Tibial nerve (tissue), 4 donors: ENCODE data around the gene P2RX6. TPM values are rescaled to one million over a fixed set of nuclear protein-coding genes. Genes with fewer than 3 reads are reported as not detected.

ENCODE experiments used
- DNase-seq, 2 donors: peaks; one replicate each; pipeline ENCODE4 v3.0.0-alpha.2; 2019; ENCODE audit warnings: low spot score in 2 of 2
- H3K27ac ChIP-seq, 4 donors: fragments of 200-600 bp; sonication (generic) in 3 of 4; one replicate each; pipeline ENCODE4 v1.5.1; 2017 to 2019; ENCODE audit warnings: mild to moderate bottlenecking in 1 of 4
- H3K27me3 ChIP-seq, 2 donors: fragments of 200-600 bp; sonication (generic) in 1 of 2; one replicate each; pipeline versions ENCODE4 v1.5.1 to v1.6.0; 2017 to 2019
- H3K36me3 ChIP-seq, 3 donors: fragments of 200-600 bp; sonication (generic); one replicate each; pipeline ENCODE4 v1.5.1; 2018 to 2019
- H3K4me1 ChIP-seq, 4 donors: fragments of 200-600 bp; sonication (generic) in 3 of 4; one replicate each; pipeline ENCODE4 v1.5.1; 2017 to 2019
- H3K4me3 ChIP-seq, 4 donors: fragments of 200-600 bp; sonication (generic) in 3 of 4; one replicate each; pipeline ENCODE4 v1.5.1; 2017 to 2019; ENCODE audit warnings: mild to moderate bottlenecking in 1 of 4, moderate library complexity in 1 of 4
- H3K9me3 ChIP-seq, 4 donors: fragments of 200-600 bp; sonication (generic) in 3 of 4; one replicate each; pipeline ENCODE4 v1.5.1; 2017 to 2019
- EP300 ChIP-seq, 2 donors: sonication (generic); formaldehyde crosslinking; IDR thresholded peaks; one replicate each; pipeline ENCODE4 v1.6.1; 2017; ENCODE audit warnings: antibody characterized with exemption in 2 of 2, mild to moderate bottlenecking in 1 of 2
- POLR2A ChIP-seq, 2 donors: fragments of 450-650 bp; IDR thresholded peaks; one replicate each; pipeline ENCODE4 v1.6.1; 2017; ENCODE audit warnings: antibody characterized with exemption in 2 of 2, mild to moderate bottlenecking in 2 of 2, moderate library complexity in 2 of 2
- WGBS, 2 donors: methylation state at CpG; one replicate each; pipeline ENCODE4 v1.1.5; 2018; 5-methylcytosine and 5-hydroxymethylcytosine counted together
- total RNA-seq, 4 donors: library from RNA; depleted of rRNA; stranded (reverse); fragments of >200 nt; gene quantifications; one replicate each; pipeline ENCODE4 v1.1.0, GENCODE V29; 2016
- TF ChIP-seq, protein P1 (sequence below), 5 experiments: fragments of 200-600 bp in 3 of 5; fragments of 450-650 bp in 2 of 5; sonication (generic) in 3 of 5; IDR thresholded peaks; one replicate each; pipeline ENCODE4 v1.5.1; 2016 to 2019; ENCODE audit warnings: antibody characterized with exemption in 5 of 5, mild to moderate bottlenecking in 3 of 5, moderate library complexity in 2 of 5

P2RX6 gene
- total RNA-seq, 4 donors from 2014 or later, result 0.63 to 3.3 (median 0.78) TPM

- 83 to 92% methylated on average over 7 to 10 of the region's 10 CpGs for WGBS, 2 donors
- TF ChIP-seq, protein P1, sequence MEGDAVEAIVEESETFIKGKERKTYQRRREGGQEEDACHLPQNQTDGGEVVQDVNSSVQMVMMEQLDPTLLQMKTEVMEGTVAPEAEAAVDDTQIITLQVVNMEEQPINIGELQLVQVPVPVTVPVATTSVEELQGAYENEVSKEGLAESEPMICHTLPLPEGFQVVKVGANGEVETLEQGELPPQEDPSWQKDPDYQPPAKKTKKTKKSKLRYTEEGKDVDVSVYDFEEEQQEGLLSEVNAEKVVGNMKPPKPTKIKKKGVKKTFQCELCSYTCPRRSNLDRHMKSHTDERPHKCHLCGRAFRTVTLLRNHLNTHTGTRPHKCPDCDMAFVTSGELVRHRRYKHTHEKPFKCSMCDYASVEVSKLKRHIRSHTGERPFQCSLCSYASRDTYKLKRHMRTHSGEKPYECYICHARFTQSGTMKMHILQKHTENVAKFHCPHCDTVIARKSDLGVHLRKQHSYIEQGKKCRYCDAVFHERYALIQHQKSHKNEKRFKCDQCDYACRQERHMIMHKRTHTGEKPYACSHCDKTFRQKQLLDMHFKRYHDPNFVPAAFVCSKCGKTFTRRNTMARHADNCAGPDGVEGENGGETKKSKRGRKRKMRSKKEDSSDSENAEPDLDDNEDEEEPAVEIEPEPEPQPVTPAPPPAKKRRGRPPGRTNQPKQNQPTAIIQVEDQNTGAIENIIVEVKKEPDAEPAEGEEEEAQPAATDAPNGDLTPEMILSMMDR (IDR thresholded peaks at IDR 0.05), result no peak
- TF ChIP-seq EP300 (IDR thresholded peaks at IDR 0.05), result no peak
- TF ChIP-seq POLR2A (IDR thresholded peaks at IDR 0.05), result no peak
- peaks cover 3 to 97% (median 12%) of the 10 kb centered on the region in 3 donors for H3K36me3 ChIP-seq
These were observed 18.9 kb upstream of the P2RX6 start for GRCh38 chr22:20996031-20996410.

GRCh38 chr22:20996598-20997535, 18.1 kb upstream of the P2RX6 start:
- no peak for TF ChIP-seq POLR2A (IDR thresholded peaks at IDR 0.05)
- peaks cover 0 to 24% (median 16%) of the 10 kb centered on the region in 4 donors for H3K4me1 ChIP-seq
- H3K4me3 ChIP-seq, result no peak overlapping the region
- H3K9me3 ChIP-seq, result no peaks in the 10 kb centered on the region
- no peak for DNase-seq
- no peak overlapping the region for H3K27ac ChIP-seq
- WGBS, 2 donors, result 79 to 83% methylated on average over 9 to 21 of the region's 27 CpGs
- peaks cover 3 to 88% (median 9%) of the 10 kb centered on the region in 3 donors for H3K36me3 ChIP-seq
- H3K27me3 ChIP-seq, result no peaks in the 10 kb centered on the region

More at GRCh38 chr22:20996031-20996410, 18.9 kb upstream of the P2RX6 start:
- Histone ChIP-seq H3K4me1 (peaks cover 0 to 22% (median 15%) of the 10 kb centered on the region in 4 donors), H3K27me3 (no peaks in the 10 kb centered on the region), H3K9me3 (no peaks in the 10 kb centered on the region), H3K4me3 (no peak overlapping the region), H3K27ac (no peak overlapping the region)
- no peak for DNase-seq

GRCh38 chr22:20997536-20998257, 17.3 kb upstream of the P2RX6 start:
- TF ChIP-seq EP300 (IDR thresholded peaks at IDR 0.05) (no peak), POLR2A (IDR thresholded peaks at IDR 0.05) (no peak)
- H3K9me3 ChIP-seq, result no peaks in the 10 kb centered on the region
- H3K4me1 ChIP-seq, result peaks cover 0 to 26% (median 16%) of the 10 kb centered on the region in 4 donors
- no peaks in the 10 kb centered on the region for H3K27me3 ChIP-seq
- DNase-seq, result no peak
- H3K27ac ChIP-seq, result no peak overlapping the region
- WGBS, 2 donors, result 70 to 75% methylated on average over 9 to 12 of the region's 13 CpGs
- H3K4me3 ChIP-seq, result no peak overlapping the region
- peaks cover 2 to 80% (median 9%) of the 10 kb centered on the region in 3 donors for H3K36me3 ChIP-seq

- H3K4me3 ChIP-seq, result no peak overlapping the region
- DNase-seq, result no peak
- H3K4me1 ChIP-seq, result peaks cover 0 to 36% (median 25%) of the 10 kb centered on the region in 4 donors
- H3K36me3 ChIP-seq, result peaks cover 0 to 70% (median 9%) of the 10 kb centered on the region in 3 donors
- TF ChIP-seq EP300 (IDR thresholded peaks at IDR 0.05) (no peak), POLR2A (IDR thresholded peaks at IDR 0.05) (no peak)
- TF ChIP-seq, protein P1 (IDR thresholded peaks at IDR 0.05), result no peak
- H3K27ac ChIP-seq, result no peak overlapping the region
- no peaks in the 10 kb centered on the region for H3K27me3 ChIP-seq
- WGBS, 2 donors, result 55 to 70% methylated on average over 6 to 7 of the region's 7 CpGs
- no peaks in the 10 kb centered on the region for H3K9me3 ChIP-seq
These were observed 16.3 kb upstream of the P2RX6 start for GRCh38 chr22:20998411-20999336.

DNA sequence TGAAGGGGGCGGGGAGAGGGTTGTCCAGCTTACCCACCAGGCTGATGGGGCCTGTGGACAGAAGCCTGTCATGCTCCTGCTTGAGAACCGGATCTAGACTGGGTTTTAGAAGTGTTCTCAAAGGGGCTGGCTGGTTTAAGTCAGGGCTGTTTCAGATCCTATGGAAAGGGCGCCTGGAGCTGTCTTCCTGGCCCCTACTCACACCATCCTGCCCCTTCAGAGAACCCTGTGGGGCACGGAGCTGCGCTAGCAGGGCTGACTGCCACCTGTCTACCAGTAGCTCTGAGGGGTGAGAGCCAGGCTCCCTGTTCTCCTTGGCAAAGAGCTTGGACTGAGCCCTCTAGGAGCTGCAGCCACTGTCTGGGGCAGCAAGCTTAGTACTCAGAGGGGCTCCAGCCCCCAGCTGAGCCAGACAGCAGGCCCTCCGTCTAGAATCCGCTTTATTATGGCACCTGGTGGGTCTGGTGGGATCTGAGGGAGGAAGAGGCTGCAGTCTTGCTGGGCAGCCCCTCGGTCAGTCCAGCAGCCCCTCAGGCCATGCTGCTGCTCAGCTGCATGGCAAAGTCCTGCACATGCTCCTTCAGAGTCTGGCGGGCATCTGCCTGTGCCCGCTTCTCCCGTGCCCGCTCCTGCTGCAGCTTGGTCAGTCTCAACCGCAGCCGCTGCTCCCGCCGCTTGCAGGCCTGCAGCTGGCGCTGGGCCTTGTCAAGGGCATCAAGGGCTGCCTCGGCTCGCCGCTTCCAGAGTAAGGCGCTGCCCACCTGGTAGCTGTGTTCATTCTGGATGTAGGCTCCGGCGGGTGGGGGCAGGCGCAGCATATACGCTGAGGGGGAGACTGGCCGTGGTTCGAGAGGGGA, 15.4 kb upstream of the P2RX6 start:
- WGBS, 2 donors, result 92 to 97% methylated on average over 12 to 26 of the region's 27 CpGs
- peaks cover 0 to 61% (median 9%) of the 10 kb centered on the region in 3 donors for H3K36me3 ChIP-seq
- TF ChIP-seq POLR2A (IDR thresholded peaks at IDR 0.05), result no peak
- TF ChIP-seq EP300 (IDR thresholded peaks at IDR 0.05), result no peak
- TF ChIP-seq, protein P1 (IDR thresholded peaks at IDR 0.05), result no peak
- no peaks in the 10 kb centered on the region for H3K27me3 ChIP-seq
- H3K27ac ChIP-seq, result peak overlapping the region in 1 of 4 donors; percentile 99
- H3K4me1 ChIP-seq, result peaks cover 0 to 42% (median 30%) of the 10 kb centered on the region in 4 donors
- DNase-seq, result no peak
- no peaks in the 10 kb centered on the region for H3K9me3 ChIP-seq
- H3K4me3 ChIP-seq, result peak overlapping the region in 1 of 4 donors; percentile 84
